ENCODE data around the gene SECISBP2L.

Gene SECISBP2L

DNA sequence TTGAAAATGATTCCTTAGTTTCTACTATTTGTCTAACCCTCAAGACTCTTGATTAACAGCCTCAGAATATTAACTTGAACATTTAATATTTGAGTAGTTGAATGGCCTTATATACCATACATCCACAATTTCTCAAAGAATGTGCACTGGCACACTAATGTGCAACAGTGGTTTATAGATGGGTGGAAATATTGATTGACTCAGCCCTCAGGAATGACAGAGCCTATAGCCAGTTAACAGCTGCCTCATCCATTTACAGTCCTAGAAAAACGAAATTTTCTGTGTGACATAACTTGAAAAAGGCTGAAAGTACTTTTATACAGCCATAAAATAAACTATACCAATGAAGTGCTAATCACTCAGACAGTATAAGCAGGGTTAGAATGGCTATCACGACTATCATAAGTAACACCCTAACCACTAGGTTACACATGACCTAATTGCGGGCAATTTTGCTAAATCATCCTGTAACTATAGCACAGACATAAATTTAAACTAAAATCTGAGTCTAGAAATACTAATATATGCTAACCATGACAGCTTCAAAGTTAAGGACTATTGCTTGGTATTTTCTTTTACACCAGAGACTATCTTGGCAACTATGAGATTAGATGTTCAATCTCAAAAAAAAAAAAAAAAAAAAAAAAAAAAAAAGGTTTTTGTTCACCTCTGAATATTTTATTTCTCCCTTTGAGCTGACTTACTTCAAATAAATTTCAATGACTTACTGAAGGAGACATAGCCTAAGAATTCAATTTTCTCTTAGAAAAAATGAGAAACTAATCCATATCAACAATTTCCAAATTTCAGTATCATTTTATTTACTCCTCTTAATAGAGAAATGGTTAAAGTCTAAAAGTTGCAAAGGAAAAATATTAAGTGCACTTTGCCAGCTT, 9.3 kb downstream of the SECISBP2L start:
- H3K4me3 ChIP-seq (ENCODE audit: control insufficient read depth, low read depth, low read length): no peak overlapping the region
- TF ChIP-seq, protein P1, sequence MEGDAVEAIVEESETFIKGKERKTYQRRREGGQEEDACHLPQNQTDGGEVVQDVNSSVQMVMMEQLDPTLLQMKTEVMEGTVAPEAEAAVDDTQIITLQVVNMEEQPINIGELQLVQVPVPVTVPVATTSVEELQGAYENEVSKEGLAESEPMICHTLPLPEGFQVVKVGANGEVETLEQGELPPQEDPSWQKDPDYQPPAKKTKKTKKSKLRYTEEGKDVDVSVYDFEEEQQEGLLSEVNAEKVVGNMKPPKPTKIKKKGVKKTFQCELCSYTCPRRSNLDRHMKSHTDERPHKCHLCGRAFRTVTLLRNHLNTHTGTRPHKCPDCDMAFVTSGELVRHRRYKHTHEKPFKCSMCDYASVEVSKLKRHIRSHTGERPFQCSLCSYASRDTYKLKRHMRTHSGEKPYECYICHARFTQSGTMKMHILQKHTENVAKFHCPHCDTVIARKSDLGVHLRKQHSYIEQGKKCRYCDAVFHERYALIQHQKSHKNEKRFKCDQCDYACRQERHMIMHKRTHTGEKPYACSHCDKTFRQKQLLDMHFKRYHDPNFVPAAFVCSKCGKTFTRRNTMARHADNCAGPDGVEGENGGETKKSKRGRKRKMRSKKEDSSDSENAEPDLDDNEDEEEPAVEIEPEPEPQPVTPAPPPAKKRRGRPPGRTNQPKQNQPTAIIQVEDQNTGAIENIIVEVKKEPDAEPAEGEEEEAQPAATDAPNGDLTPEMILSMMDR (IDR thresholded peaks at IDR 0.05; ENCODE audit: control insufficient read depth, insufficient read depth, low read depth, low read length, missing control alignments): no peak
- no peak for DNase-seq (ENCODE audit: low read depth)

DNA sequence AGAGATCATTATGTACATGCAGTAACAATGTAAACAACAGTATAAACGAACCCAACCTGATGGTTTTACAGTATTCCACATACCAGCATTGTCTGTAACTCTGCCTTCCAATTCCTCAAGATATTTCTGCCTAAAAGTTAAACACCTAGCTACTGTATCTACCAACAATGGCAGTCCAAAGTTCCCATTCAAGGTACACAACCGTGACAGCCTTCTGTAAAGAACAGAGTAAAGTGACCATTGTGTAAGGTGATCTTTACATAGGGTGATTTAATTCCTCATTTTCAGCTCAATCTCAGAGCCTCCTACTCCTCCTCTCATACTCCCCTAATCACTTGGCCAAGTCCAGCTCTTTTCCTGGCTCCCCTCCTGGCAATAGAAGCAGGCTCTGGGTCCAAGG, 10.4 kb downstream of the SECISBP2L start:
- TF ChIP-seq, protein P1 (IDR thresholded peaks at IDR 0.05; ENCODE audit: control insufficient read depth, insufficient read depth, low read depth, low read length, missing control alignments): no peak
- DNase-seq (ENCODE audit: low read depth): no peak
- no peak overlapping the region for H3K4me3 ChIP-seq (ENCODE audit: control insufficient read depth, low read depth, low read length)

DNA sequence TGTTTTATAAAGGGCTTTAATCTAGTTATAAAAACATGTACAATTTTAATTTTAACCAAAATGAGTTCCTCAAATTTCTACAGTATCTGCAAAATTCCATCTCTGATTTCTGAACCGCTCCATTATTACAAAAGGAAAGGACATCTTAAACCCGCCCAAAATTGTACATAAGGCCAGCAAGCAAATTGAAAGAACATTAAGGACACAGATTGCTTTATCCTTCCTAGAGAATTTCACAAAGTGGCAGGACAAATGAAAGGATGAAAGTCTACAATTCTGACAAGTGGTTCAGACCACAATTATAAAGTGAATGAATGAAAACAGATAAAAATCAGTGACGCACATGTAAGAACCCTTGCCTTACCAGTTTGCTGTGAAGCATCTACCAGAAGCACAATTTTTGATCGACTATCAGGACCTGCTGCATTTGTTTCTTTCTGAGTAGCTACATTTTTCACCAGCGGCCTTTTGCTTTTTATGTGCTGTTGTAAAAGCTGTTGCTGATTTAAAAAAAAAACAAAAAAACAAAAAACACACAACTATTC, 13.6 kb downstream of the SECISBP2L start:
- TF ChIP-seq, protein P1 (IDR thresholded peaks at IDR 0.05; ENCODE audit: control insufficient read depth, insufficient read depth, low read depth, low read length, missing control alignments): no peak
- H3K4me3 ChIP-seq (ENCODE audit: control insufficient read depth, low read depth, low read length): no peak overlapping the region
- no peak for DNase-seq (ENCODE audit: low read depth)

DNA sequence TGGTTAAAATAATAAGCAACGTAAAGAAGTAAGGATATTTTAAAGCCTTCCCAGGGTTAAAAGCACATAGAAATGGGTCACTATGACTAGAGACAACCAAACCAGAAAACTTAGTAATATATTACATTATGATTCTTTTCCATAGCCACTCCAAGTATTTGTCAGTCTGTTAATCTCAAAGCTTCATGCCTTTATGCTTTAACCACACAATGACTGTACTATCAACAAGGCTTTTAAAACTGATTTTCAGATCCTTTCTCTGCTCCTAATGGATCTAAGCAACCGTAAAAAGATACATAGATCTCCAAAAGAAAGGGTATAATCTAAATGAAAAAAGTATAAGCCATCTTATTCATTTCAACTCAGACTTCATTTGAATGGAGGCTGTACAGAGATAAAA, 14.4 kb downstream of the SECISBP2L start:
- TF ChIP-seq, protein P1 (IDR thresholded peaks at IDR 0.05; ENCODE audit: control insufficient read depth, insufficient read depth, low read depth, low read length, missing control alignments): no peak
- no peak for DNase-seq (ENCODE audit: low read depth)
- H3K4me3 ChIP-seq (ENCODE audit: control insufficient read depth, low read depth, low read length): no peak overlapping the region

DNA sequence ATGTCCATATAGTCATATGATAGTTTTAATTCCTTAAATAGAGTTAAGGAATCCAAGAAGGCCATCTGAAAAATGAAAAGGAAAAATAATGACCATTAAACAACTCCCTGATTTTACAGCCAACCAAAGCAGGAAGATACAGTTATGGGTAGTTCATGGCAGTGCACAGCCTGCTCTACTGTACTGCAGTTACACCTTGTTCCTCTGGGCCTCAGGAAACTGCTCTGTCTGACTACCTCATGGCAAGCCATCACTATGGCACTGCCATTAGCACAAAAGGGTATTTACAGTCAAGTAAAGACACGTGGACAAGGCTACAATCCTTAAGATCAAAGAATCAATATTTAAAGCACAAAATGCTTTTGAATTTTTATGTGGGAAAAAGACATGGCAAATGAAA, 19.5 kb downstream of the SECISBP2L start:
- DNase-seq (ENCODE audit: low read depth): no peak
- no peak overlapping the region for H3K4me3 ChIP-seq (ENCODE audit: control insufficient read depth, low read depth, low read length)
- TF ChIP-seq, protein P1 (IDR thresholded peaks at IDR 0.05; ENCODE audit: control insufficient read depth, insufficient read depth, low read depth, low read length, missing control alignments): no peak

DNA sequence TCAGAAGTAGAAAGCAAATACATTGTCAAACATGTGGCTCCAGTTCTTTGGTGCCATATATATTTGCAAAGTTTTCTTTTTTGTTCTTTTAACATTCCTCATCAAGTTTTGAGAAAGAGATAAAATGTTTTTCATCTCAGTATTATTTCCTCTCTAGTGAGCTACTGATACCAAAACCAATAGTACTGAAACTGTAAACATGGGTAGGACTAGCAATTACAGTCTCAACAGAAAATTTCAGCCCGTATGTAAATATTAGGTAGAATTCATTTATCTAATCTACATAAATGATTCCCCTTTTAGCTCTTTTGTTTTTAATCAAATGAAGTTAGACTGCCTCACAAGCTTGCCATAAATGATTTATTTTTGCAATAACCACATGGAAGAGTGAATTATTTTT, 21.4 kb downstream of the SECISBP2L start:
- H3K4me3 ChIP-seq (ENCODE audit: control insufficient read depth, low read depth, low read length): no peak overlapping the region

More for the DNA sequence above, 21.4 kb downstream of the SECISBP2L start:
- DNase-seq (ENCODE audit: low read depth): no peak
- TF ChIP-seq, protein P1 (IDR thresholded peaks at IDR 0.05; ENCODE audit: control insufficient read depth, insufficient read depth, low read depth, low read length, missing control alignments): no peak

All from AG09309 (cell line).